Left ventricle myocardium superior (tissue), 1 donor: ENCODE data around the gene KRTAP10-2. TPM values are rescaled to one million over a fixed set of nuclear protein-coding genes. Genes with fewer than 3 reads are reported as not detected.
A peak's percentile ranks its signal among the peaks of the same experiment; 100 is the strongest.

Source experiments
- ATAC-seq: fragments of 200-7000 bp; cut with Tn5 transposase; one replicate; pipeline ENCODE4 v1.9.1; 2020; ENCODE audit warnings: mild to moderate bottlenecking, moderate library complexity
- DNase-seq: peaks from one replicate; pipeline ENCODE4 v3.0.0-alpha.2; 2020
- intact Hi-C: fragments of 100-400 bp; cut with micrococcal nuclease; formaldehyde crosslinking; loops from one replicate; pipeline ENCODE4 v1.11.0; 2022
- total RNA-seq: library from RNA; stranded (reverse); fragmentation: NEBNext Ultra II Directional; extraction: Animal tissue kit (Norgen Biotek cat#: 25700); gene quantifications from one replicate; pipeline ENCODE4 v1.2.1, GENCODE V29; 2021
- donor health status: DM: no; HTN: yes; CAD: no; lungs with severe emphysema.

Gene KRTAP10-2
- total RNA-seq, 1 donor from 2014 or later = not detected

DNA sequence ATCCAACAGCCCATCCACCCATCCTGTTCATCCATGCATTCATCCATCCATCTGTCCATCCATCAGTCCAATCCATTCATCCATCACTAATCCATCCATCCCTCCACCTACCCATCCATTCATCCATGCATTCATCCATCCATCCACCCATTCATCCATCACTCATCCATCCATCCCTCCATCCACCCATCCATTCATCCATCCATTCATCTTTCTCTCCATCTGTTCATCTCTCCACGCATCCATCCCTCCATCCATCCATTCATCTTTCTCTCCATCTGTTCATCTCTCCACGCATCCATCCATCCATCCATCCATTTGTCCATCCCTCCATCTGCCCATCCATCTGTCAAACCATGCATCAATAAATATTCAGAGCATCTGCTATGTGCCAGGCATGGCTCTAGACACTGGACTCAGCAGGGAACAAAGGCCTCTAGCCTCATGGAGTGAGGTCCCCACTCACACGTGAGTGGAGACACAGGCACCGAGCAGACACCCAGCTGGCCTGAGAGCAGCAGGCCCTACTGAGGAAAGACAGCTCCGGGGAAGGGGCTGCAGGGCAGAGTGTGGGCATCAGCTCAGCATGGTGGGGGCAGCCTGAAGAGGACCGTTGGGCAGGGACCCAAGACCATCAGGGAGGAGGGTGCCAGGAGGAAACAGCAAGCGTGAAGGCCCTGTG is 20.9 kb downstream of the KRTAP10-2 start:
- peak; percentile 11 for DNase-seq
- no peak for ATAC-seq
- intact Hi-C loops = no loop called here

GRCh38 chr21:44529503-44530125 is 21.7 kb downstream of the KRTAP10-2 start:
- ATAC-seq (no peak), DNase-seq (peak; percentile 12)
- intact Hi-C loops = no loop called here

DNA sequence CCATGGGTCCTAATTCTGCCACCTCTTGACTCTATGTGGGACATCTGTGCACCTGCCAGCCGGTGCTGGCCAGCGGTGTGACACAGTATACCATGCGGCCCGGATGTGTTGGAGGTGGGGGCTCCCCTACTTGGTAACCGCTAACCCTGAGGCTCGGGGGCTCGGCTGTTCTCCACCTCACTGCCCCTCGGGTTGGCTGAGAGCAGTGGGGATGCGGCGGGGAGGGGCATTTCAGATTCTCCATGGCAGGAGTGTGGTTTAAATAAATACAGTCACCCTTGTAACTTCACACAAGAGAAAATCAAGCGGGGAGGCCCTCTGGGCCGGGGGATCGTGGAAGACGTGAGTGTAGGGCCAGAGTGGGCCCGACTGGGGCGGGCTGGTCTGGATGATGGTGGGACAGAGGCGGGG is 22.3 kb downstream of the KRTAP10-2 start:
- DNase-seq (no peak), ATAC-seq (no peak)
- intact Hi-C loops = no loop called here

DNA sequence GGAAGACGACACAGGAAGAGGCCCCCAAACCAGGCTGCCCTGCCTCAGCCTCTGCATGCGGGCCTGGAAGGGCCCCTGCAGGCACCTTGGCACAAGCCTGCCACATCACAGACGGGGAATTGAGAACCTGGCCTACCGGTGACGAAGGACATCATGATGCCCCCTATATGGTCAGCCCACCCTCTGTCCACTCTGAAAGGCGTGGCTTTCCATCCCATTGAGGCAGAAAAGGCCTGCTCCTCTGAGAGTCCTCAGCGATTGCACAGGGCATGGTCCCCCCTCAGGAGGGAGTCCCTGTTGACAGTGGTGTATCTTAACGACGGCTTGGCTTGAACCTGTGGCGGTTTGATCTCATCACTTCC is 22.7 kb downstream of the KRTAP10-2 start:
- ATAC-seq = no peak
- peak; percentile 14 for DNase-seq

DNA sequence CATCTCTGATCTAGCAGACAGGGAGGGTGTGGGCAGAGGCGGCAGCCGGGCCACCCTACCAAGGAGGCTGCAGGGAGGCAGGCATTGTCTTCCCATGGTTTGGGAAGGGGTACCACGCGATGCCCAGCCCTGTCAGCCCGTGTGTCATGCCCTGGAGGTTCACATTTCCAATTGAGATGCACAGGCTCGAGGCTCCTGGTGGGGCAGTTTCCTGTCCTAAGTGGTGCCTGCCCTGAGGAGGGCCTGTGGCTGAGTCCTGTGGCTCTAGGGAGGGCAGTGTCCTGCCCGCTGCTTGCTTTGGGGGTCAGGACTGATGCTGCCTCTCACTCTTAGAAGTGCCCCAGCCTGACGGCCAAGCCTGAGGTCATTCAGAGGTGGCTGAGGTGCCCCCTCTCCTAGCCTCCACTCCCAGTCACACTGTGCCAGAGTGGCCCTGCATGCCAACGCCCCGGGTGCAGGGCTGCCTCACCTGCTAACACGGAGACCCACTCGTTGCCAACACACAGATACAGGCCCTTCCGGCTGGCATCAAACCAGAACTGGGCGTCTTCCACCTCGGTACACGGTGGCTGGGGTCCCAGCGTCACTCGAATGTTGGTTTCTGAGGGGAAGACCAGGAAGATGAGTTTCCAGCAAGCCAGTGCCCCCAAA is 23.2 kb downstream of the KRTAP10-2 start:
- intact Hi-C loops = no loop called here
- DNase-seq (peak; percentile 15), ATAC-seq (no peak)

More for the DNA sequence above, 22.7 kb downstream of the KRTAP10-2 start:
- intact Hi-C loops = no loop called here

GRCh38 chr21:44527156-44527982 is 23.9 kb downstream of the KRTAP10-2 start:
- DNase-seq (peak; percentile 12), ATAC-seq (no peak)
- intact Hi-C loops = no loop called here

GRCh38 chr21:44526096-44526997 is 25.0 kb downstream of the KRTAP10-2 start:
- no peak for ATAC-seq
- DNase-seq = peak; percentile 15
- intact Hi-C loops = no loop called here

- DNase-seq = peak; percentile 20
- intact Hi-C loops = no loop called here
- ATAC-seq = no peak
These were observed 25.8 kb downstream of the KRTAP10-2 start for GRCh38 chr21:44525391-44526095.

DNA sequence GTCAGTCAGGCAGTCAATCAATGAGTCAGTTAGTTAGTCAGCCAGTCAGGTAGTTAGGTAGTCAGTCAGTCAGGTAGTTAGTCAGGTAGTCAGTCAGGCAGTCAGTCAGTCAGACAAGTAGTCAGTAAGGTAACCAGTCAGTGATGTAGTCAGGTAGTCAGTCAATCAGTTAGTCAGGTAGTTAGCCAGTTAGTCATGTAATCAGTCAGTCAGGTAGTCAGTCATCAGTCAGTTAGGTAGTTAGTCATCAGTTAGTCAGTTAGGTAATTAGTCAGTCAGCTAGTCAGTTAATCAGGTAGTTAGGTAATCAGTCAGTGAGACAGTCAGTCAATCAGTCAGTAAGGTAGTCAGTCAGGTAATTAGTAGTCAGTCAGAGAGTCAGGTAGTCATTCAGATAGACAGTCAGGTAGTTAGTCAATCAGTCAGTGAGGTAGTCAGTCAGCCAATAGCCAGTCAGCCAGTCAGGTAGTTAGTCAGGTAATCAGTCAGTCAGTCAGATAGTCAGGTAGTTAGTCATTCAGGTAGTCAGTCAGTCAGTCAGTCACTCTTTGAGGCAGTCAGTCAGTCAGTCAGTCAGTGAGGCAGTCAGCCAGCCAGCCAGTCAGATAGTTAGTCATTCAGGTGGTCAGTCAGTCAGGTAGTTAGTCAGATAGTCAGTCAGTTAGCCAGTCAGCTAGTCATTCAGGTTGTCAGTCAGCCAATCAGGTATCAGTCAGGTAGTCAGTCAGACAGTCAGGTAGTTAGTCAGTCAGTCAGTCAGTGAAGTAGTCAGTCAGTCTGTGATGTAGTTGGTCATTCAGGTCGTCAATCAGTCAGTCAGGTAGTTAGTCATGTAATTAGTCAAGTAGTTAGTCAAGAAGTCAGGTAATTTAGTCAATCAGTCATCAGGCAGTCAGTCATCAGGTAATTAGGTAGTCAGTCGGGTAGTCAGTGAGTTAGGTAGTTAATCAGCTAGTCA is 26.6 kb downstream of the KRTAP10-2 start:
- no peak for DNase-seq

DNA sequence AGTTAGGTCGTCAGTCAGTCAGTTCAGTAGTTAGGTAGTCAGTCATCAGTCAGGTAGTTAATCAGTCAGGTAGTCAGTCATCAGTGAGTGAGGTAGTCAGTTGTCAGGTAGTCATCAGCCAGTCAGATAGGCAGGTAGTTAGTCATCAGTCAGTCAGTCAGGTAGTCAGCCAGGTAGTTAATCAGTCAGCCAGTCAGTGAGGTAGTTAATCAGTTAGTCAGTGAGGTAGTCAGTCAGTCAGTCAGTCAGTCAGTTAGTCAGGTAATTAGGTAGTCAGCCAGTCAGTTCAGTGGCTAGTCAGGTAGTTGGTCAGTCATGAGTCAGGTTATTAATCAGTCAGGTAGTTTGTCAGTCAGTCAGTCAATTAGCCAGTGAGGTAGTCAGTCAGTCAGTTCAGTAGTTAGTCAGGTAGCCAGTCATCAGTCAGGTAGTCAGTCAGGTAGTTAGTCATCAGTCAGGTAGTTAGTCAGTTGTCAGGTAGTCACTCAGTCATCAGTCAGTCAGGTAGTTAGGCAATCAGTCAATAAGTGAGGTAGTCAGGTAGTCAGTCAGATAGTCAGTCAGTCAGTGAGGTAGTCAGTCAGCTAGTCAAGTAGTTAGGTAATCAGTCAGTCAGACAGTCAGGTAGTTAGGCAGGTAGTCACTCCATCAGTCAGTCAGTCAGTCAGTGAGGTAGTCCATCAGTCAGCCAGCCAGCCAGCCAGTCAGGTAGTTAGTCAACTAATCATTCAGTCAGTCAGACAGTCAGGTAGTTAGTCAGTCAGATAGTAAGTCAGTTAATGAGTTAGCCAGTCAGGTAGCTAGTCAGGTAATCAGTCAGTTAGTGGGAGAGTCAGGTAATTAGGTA is 27.5 kb downstream of the KRTAP10-2 start:
- no peak for ATAC-seq
- intact Hi-C loops = no loop called here
- no peak for DNase-seq

More for the DNA sequence above, 26.6 kb downstream of the KRTAP10-2 start:
- intact Hi-C loops = no loop called here
- ATAC-seq = no peak

DNA sequence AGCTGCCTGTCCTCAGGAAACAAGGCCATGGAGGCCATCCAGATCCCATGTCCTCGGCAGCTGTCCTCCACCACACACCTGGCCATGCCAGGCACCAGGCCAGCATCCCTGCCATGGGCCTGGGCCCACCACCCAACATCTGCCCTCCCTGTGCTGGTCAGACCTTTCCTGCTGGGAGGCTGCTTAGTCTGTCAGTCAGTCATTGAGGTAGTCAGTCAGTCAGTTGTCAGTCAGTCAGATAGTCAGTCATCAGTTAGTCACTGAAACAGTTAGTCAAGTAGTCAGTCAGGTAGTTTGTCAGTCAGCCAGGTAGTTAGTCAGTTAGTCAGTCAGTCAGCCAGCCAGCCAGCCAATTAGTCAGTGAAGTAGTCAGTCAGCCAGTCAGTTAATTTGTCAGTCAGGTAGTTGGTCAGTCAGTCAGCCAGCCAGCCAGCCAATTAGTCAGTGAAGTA is 28.5 kb downstream of the KRTAP10-2 start:
- ATAC-seq = no peak
- DNase-seq = no peak
- intact Hi-C loops = no loop called here

DNA sequence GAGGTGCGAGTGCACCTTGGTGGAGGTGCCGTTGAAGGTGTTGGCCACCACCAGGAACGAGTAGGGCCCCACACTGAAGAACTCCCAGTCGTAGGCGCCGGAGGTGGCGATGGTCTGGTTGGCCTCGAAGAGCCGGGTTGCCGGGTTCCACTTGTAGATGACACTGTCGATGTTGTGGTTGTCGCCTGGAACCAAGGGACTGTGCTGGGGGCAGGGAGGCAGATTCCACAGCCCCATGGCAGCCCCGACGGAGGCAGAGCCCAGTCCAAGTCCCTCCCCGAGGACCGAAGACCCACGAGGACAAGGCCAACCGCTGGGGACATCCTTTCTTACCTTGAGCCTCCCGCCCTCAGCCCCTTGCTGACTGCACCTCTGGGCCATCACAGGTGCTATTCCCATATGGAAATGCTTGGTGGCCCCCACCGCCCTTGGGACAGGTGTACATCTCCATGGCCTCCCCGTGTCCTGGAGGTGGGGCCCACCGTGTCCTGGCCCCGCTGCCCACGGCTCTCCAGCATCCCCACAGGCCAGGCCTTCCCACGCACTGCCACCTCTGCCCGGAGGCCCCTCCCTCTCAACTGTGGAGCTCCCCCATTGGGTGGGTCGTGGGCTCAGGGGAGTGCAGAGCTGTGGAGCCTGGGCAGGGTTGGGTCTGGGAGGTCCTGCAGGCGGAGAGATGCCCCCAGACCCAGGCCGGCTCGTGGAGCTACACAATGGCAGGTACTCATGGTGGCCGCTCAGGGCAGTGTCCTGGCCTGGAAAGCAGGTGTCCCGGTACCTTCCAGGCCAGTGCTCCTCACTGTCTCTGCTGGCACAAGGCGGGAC is 29.2 kb downstream of the KRTAP10-2 start:
- intact Hi-C loops = no loop called here
- DNase-seq = peak; percentile 18
- ATAC-seq = no peak

GRCh38 chr21:44521301-44521927 is 29.9 kb downstream of the KRTAP10-2 start:
- intact Hi-C loops = no loop called here
- ATAC-seq = peak; percentile 51
- DNase-seq = peak; percentile 19

DNA sequence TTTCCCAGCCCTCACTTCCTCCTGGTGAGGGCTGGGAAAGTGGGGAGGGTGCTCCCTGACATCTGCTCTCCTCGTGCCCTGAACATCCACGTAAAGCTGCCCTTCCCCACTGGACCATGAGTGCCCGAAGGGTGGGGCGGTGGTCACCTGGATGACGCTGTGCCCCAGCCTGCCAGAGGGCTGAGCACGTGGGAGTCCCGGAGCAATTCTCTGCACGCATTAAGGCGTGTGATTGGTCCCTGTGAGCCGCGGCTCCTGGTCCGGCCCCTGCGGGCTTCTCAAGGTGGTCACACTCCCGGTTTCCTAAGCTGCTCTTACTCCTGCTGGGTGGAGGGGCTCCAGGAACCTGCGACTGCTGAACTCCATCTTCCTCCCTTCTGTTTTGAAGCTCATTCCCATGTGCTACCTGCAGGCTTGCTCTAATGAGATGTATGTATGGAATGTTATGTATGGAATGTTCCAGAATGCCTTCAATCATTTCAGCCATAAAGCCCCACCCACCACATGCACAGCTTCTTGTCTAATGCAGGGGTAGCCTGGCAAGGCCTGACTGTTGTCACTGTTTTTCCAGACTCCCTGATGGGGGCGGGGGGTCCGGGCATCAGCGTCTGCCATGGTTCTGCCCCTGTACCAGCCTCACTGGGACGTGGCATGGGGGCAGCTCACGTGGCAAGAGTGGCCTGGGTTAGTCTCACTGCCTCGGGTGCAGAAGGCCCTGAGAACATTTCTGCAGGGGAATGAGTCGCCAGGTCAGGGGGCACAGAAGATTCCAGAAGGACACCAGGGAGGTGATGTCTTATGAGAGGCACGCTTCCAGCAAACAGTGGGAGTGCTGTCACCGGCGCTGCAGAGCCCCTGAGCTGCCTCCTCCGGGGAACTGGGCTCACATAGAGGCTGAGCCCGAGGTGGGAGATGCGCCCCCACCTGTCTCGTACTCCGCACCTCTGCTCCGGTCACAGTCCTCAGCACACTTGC is 30.7 kb downstream of the KRTAP10-2 start:
- DNase-seq (peak; percentile 11), ATAC-seq (no peak)
- intact Hi-C loops = no loop called here
